GM12865 (cell line): ENCODE results near the gene RELT.

ENCODE experiments used
- DNase-seq: peaks from one replicate; pipeline ENCODE4 v3.0.0; 2010; ENCODE audit warnings: low read depth
- H3K4me3 ChIP-seq: 2 replicates; pipeline ENCODE4 v1.5.1; 2011; ENCODE audit warnings: mild to moderate bottlenecking, low read depth, low read length, control low read depth
- CTCF ChIP-seq: IDR thresholded peaks from 2 replicates; pipeline ENCODE4 v1.5.1; 2011; ENCODE audit warnings: low read length, control low read depth, low read depth, inconsistent platforms; ENCODE audit not compliant: insufficient read depth; ENCODE audit errors: missing control alignments

Gene RELT

DNA sequence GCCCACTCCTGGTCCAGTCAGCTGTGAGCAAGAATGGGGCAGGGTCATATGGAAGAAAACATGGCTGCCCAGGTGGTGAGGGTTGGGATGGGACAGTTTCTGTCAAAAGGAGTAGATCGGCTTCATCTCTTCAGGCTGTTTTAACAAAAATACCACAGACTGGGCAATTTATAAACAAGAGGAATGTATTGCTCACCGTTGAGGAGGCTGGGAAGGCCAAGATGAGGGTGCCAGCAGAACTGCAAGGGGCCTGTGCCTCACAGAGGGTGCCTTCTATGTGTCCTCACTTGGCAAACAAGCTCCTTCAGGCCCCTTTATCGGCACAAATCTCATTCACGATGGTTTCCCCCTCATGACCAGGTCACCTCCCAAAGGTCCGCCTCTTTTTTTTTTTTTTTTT, 18.1 kb upstream of the RELT start:
- H3K4me3 ChIP-seq, result no peak overlapping the region
- TF ChIP-seq CTCF, result no peak
- DNase-seq, result no peak

DNA sequence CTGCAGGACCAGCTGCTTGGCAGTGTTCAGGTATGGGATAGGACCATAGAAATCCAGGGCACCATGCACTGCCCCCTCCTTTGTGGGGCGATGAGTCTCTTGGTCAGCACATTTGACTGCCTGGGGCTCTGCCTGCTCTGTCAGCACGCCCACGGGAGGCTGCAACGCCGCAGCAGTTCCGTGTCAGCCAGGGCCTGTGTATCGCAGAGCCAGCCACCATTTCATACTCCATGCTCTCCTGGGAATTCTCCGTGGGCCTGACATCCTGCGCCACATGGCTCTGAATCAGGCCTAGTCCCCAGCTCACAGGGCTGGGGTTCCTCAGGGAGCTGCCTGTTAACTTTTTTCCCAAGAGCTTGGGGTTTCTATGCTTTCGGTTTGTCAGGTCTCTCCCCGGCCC, 16.9 kb upstream of the RELT start:
- no peak for DNase-seq
- no peak overlapping the region for H3K4me3 ChIP-seq
- TF ChIP-seq CTCF, result no peak

GRCh38 chr11:73359930-73360742, 16.1 kb upstream of the RELT start:
- no peak for DNase-seq
- TF ChIP-seq CTCF, result peak; percentile 44
- no peak overlapping the region for H3K4me3 ChIP-seq

- no peak for DNase-seq
- TF ChIP-seq CTCF, result no peak
- H3K4me3 ChIP-seq, result no peak overlapping the region
Observed at GRCh38 chr11:73360743-73361369, 15.3 kb upstream of the RELT start.

GRCh38 chr11:73361953-73362776, 14.0 kb upstream of the RELT start:
- no peak overlapping the region for H3K4me3 ChIP-seq
- no peak for TF ChIP-seq CTCF
- no peak for DNase-seq

GRCh38 chr11:73363147-73363546, 13.1 kb upstream of the RELT start:
- no peak for DNase-seq
- TF ChIP-seq CTCF, result no peak
- no peak overlapping the region for H3K4me3 ChIP-seq
